Upper lobe of left lung (tissue), 4 donors: ENCODE data around the gene BLMH.

Experiments used
- POLR2A ChIP-seq, 4 donors: fragments of 450-650 bp; IDR thresholded peaks; one replicate each; pipeline ENCODE4 v1.5.1; 2016 to 2017; ENCODE audit warnings: antibody characterized with exemption in 4 of 4, mild to moderate bottlenecking in 2 of 4
- POLR2AphosphoS5 ChIP-seq, 2 donors: sonication (generic); formaldehyde crosslinking; IDR thresholded peaks; one replicate each; pipeline ENCODE4 v1.5.1; 2017; ENCODE audit warnings: antibody characterized with exemption in 2 of 2
- TF ChIP-seq, protein P1 (sequence below), 6 experiments: fragments of 450-650 bp in 4 of 6; fragments of 200-600 bp in 2 of 6; sonication (generic) in 2 of 6; IDR thresholded peaks; one replicate each; pipeline ENCODE4 v1.5.1; 2016 to 2019; ENCODE audit warnings: antibody characterized with exemption in 6 of 6

- TF ChIP-seq, protein P1, sequence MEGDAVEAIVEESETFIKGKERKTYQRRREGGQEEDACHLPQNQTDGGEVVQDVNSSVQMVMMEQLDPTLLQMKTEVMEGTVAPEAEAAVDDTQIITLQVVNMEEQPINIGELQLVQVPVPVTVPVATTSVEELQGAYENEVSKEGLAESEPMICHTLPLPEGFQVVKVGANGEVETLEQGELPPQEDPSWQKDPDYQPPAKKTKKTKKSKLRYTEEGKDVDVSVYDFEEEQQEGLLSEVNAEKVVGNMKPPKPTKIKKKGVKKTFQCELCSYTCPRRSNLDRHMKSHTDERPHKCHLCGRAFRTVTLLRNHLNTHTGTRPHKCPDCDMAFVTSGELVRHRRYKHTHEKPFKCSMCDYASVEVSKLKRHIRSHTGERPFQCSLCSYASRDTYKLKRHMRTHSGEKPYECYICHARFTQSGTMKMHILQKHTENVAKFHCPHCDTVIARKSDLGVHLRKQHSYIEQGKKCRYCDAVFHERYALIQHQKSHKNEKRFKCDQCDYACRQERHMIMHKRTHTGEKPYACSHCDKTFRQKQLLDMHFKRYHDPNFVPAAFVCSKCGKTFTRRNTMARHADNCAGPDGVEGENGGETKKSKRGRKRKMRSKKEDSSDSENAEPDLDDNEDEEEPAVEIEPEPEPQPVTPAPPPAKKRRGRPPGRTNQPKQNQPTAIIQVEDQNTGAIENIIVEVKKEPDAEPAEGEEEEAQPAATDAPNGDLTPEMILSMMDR (IDR thresholded peaks at IDR 0.05): no peak
- TF ChIP-seq POLR2A (IDR thresholded peaks at IDR 0.05) (no peak), POLR2AphosphoS5 (IDR thresholded peaks at IDR 0.05) (no peak)
Measured at GRCh38 chr17:30253312-30253711, 38.4 kb downstream of the BLMH start.
